Omental fat pad (tissue), 4 donors: Measurements from ENCODE around the gene MAST2. TPM values are rescaled to one million over a fixed set of nuclear protein-coding genes. Genes with fewer than 3 reads are reported as not detected.

ENCODE experiments used
- ATAC-seq: fragments of 150-250 bp; one replicate; pipeline ENCODE4 v1.9.1; 2016; ENCODE audit warnings: mild to moderate bottlenecking, moderate library complexity; ENCODE audit not compliant: low FRiP score
- DNase-seq: peaks from one replicate; pipeline ENCODE4 v3.0.0-alpha.2; 2019; ENCODE audit warnings: low spot score
- CTCF ChIP-seq, 3 donors: fragments of 450-650 bp; IDR thresholded peaks; one replicate each; pipeline ENCODE4 v1.5.1; 2016 to 2017; ENCODE audit warnings: antibody characterized with exemption in 3 of 3, mild to moderate bottlenecking in 3 of 3, moderate library complexity in 2 of 3
- total RNA-seq, 4 donors: library from RNA; depleted of rRNA; stranded (reverse); fragments of >200 nt; gene quantifications; one replicate each; pipeline ENCODE4 v1.1.0, GENCODE V29; 2016

The MAST2 gene
- total RNA-seq, 4 donors from 2014 or later = 12.0 to 22.0 (median 18.1) TPM

- TF ChIP-seq CTCF (IDR thresholded peaks at IDR 0.05) = no peak
- ATAC-seq (no peak), DNase-seq (no peak)
Observed at GRCh38 chr1:45971922-45972531, 168.6 kb downstream of the MAST2 start.

- DNase-seq (no peak), ATAC-seq (no peak)
- no peak for TF ChIP-seq CTCF (IDR thresholded peaks at IDR 0.05)
Observed at GRCh38 chr1:45972621-45973020, 169.2 kb downstream of the MAST2 start.

GRCh38 chr1:45973121-45973520 lies 169.7 kb downstream of the MAST2 start:
- TF ChIP-seq CTCF (IDR thresholded peaks at IDR 0.05) = no peak
- DNase-seq (no peak), ATAC-seq (no peak)

- no peak for ATAC-seq
- no peak for DNase-seq
- no peak for TF ChIP-seq CTCF (IDR thresholded peaks at IDR 0.05)
Observed at GRCh38 chr1:45974541-45975269, 171.3 kb downstream of the MAST2 start.

GRCh38 chr1:45976623-45977022 lies 173.2 kb downstream of the MAST2 start:
- no peak for DNase-seq
- ATAC-seq = no peak
- TF ChIP-seq CTCF (IDR thresholded peaks at IDR 0.05) = no peak

GRCh38 chr1:45979074-45979777 lies 175.8 kb downstream of the MAST2 start:
- DNase-seq = no peak
- ATAC-seq = no peak
- no peak for TF ChIP-seq CTCF (IDR thresholded peaks at IDR 0.05)
